Activated T-helper 2 cell treated with anti-CD3 and anti-CD28 coated beads, Interferon-gamma antibody, Interleukin-2, Interleukin-4, amounts not matched to agents 10 μg/mL and 5 μg/mL and 100 μg/mL, durations not matched to agents 14 hours and 24 hours and 36 hours (primary cell): Measurements from ENCODE around the gene GHITM. TPM values are rescaled to one million over a fixed set of nuclear protein-coding genes. Genes with fewer than 3 reads are reported as not detected.

Experiments
- DNase-seq: peaks from one replicate; pipeline ENCODE4 v3.0.0; 2021; ENCODE audit warnings: low spot score
- H3K27ac Mint-ChIP-seq: one replicate; pipeline ENCODE4 v1.8.0; 2021; ENCODE audit warnings: mixed read lengths
- H3K27me3 Mint-ChIP-seq: one replicate; pipeline ENCODE4 v1.8.0; 2021; ENCODE audit warnings: low read depth, mixed read lengths
- H3K36me3 Mint-ChIP-seq: one replicate; pipeline ENCODE4 v1.8.0; 2021; ENCODE audit warnings: low read depth, mixed read lengths
- H3K4me1 Mint-ChIP-seq: one replicate; pipeline ENCODE4 v1.8.0; 2021; ENCODE audit warnings: low read depth, mixed read lengths
- H3K4me3 Mint-ChIP-seq: one replicate; pipeline ENCODE4 v1.8.0; 2021; ENCODE audit warnings: low read depth, mild to moderate bottlenecking, moderate library complexity, mixed read lengths
- H3K9me3 Mint-ChIP-seq: one replicate; pipeline ENCODE4 v1.8.0; 2021; ENCODE audit warnings: mixed read lengths
- intact Hi-C: fragments of 100-400 bp; cut with micrococcal nuclease; formaldehyde crosslinking; loops from one replicate; pipeline ENCODE4 v1.15.1; 2023
- total RNA-seq: library from RNA; stranded (reverse); gene quantifications from 2 replicates; pipeline ENCODE4 v1.2.3, GENCODE V29; 2022

Gene GHITM
- total RNA-seq, 1 donor from 2014 or later: 141 TPM

DNA sequence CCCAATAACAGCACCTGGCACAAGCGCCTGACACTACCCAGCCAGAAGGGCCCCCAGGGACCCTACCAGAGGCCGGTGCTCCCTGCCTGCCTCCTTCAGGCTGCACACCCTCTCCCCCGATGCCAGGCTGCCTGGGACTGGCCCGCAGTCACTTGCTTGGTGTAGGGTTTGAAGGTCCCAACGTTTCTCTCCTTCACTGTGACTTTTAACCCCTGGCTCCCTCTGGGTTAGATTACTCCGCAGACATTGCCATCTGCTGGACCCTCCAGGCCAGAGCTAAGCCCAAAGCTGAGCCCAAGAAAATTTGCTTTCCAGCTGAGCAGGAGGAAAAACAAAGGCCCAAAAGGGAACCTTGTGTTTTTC, 61.9 kb downstream of the GHITM start:
- H3K4me1 Mint-ChIP-seq: no peaks in the 10 kb centered on the region
- H3K9me3 Mint-ChIP-seq: no peaks in the 10 kb centered on the region
- no peak for DNase-seq
- no peaks in the 10 kb centered on the region for H3K36me3 Mint-ChIP-seq
- intact Hi-C loops: no loop called here
- no peak overlapping the region for H3K27ac Mint-ChIP-seq
- H3K27me3 Mint-ChIP-seq: peaks cover 16% of the 10 kb centered on the region
- no peak overlapping the region for H3K4me3 Mint-ChIP-seq

GRCh38 chr10:84201682-84202081, 62.4 kb downstream of the GHITM start:
- Mint-ChIP-seq H3K4me3 (no peak overlapping the region), H3K27ac (no peak overlapping the region), H3K36me3 (no peaks in the 10 kb centered on the region), H3K9me3 (no peaks in the 10 kb centered on the region), H3K4me1 (no peaks in the 10 kb centered on the region), H3K27me3 (peaks cover 12% of the 10 kb centered on the region)
- DNase-seq: no peak
- intact Hi-C loops: no loop called here

- Mint-ChIP-seq H3K36me3 (no peaks in the 10 kb centered on the region), H3K27ac (no peak overlapping the region), H3K4me3 (no peak overlapping the region), H3K9me3 (no peaks in the 10 kb centered on the region), H3K27me3 (peaks cover 12% of the 10 kb centered on the region), H3K4me1 (no peaks in the 10 kb centered on the region)
- DNase-seq: no peak
- intact Hi-C loops: no loop called here
Observed at GRCh38 chr10:84202349-84202748, 63.0 kb downstream of the GHITM start.

Other genes starting within 250 kb of the GHITM start
- gene GPR15LG, start 34.3 kb downstream of the GHITM start, total RNA-seq: not detected in 2 replicates
- gene CDHR1, start 55.0 kb downstream of the GHITM start, total RNA-seq: 0.32 and 0.34 TPM in 2 replicates
- not detected in 2 replicates for gene LRIT2, start 86.0 kb downstream of the GHITM start, total RNA-seq
- gene LRIT1, start 102.0 kb downstream of the GHITM start, total RNA-seq: not detected in 2 replicates
- gene RGR, start 105.5 kb downstream of the GHITM start, total RNA-seq: not detected in 2 replicates
- 36.4 and 41.4 TPM in 2 replicates for gene CCSER2, start 189.1 kb downstream of the GHITM start, total RNA-seq